HG03280 (cell line): ENCODE measurements around the gene PARP14.
"Not testable (repeated sequence)": the region's sequence is repeated elsewhere in the genome, so short reads cannot be mapped to it uniquely, and the experiment has no call there.

Experiments
- ATAC-seq: cut with Tn5 transposase; IDR thresholded peaks from one replicate; pipeline ENCODE4 v1.9.1; 2021; ENCODE audit warnings: mild to moderate bottlenecking, moderate library complexity; ENCODE audit not compliant: unreplicated experiment

Gene PARP14

DNA sequence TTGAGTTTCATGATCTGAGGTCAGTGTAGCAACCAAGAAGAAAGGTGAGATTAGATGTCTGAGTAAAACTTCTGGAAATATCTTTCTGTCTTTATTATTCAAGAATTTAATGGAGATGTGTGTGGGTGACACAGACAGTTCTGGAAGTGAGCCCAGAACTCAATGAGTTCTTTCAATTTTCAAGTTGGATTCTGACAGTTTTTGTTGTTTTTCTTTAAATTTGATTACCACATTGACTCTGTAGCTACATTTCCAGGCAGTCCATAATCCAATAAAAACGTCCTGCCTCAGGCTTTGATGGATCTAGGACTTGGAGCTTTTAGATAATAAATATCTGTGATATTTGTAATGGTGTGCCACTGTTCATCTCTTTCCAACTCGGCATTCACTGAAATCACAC, 3.9 kb upstream of the PARP14 start:
- no peak for ATAC-seq

DNA sequence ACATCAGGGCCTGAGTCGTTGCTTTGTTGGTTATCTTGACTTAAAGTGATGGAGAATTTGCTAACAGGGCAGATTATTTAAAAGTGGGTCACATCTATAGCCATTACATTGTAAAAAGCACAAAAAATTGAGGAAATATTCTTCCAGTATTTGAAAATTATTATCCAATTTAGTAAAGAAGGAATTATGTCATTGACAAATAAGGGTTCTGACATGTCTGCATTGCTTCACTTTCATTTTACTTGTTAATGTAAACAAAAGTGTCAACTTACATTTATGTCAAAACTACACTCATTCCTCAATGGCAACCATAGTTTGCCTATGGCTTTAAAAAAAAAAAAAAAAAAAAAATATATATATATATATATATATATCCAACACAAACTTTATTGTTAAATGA, 3.4 kb upstream of the PARP14 start:
- no peak for ATAC-seq

DNA sequence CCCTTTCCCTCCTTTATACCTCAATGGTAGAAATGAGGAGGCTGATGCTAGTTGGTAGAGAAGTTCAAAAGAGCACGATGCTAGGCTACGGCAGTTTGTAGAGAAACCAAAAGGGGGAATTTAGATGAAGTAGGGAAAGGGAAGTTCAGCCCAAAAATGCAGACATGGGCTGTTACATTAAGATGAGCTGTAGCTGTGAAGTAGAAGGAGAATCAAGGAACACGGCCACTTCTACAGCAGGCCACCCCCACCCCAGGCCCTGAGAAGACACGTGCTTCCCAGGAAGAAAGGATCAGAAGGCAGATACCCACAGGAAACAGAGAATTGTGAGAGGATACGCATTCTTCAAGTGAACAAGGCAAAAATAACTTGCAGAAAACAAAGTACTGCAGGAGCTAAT, 2.1 kb upstream of the PARP14 start:
- ATAC-seq: no peak

DNA sequence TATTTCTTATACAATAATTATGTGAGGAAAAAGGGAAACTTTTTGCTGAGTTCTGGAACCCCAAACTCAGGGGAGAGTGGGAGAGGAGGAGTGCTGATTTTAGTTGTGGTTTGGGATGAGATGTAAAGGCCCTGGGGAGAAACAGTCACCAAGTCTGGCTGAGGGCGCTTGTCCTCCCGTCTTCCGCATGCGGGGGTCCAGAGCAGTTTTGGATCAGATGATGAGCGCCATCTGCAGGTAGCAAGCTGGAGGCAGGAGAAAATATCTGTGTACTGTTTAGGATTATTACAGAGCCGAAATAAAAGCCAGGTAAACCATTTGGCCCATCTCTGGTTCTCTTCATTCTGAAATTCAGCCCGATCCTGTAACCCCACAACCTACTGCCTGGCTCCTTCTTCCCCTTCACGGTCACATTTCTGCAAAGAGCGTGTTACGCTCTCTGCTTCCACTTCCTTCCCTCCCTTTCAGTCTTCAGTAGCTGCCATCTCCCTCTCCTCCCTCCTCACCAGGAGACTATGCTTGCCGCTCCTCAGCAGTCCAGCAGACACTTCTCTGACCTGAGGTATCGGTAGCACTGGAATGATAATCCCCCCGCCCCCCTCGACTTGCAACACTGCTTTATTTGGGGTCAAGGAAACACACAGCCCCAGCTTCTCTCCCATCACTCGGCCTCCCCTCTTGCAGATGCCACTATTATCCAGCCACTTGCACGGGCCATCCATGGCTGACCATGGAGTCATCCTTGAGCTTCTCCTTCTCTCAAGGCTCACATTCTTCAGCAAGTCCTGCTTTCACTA, 1.4 kb upstream of the PARP14 start:
- peak; percentile 46 for ATAC-seq

DNA sequence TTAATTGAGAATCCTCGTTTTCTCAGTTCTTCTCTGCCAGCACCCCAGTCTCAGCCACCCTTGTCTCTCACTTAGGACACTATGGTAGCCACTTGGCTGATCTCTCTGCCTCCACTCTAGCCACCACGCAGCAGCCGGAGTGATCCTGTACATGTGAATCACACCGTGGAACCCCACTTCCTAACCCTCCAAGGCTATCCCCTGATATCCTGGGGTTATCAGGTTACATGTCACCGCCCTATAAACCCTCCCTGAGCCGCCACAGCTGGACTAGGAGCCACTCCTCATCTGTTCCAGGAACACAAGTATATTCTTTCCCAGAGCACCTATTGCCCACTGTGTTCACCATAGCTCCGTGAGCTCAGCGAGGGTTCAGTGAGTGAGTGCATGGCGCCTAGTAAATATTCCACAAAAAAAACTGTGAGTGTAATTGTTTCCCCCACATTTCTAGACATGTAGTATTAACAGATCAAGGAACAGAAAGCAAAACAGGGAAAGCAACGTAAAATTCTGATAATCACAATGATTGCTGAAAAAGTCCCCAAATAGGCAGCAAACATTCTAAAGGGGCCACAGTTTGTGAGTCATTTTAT, 661 bp upstream of the PARP14 start:
- no peak for ATAC-seq

DNA sequence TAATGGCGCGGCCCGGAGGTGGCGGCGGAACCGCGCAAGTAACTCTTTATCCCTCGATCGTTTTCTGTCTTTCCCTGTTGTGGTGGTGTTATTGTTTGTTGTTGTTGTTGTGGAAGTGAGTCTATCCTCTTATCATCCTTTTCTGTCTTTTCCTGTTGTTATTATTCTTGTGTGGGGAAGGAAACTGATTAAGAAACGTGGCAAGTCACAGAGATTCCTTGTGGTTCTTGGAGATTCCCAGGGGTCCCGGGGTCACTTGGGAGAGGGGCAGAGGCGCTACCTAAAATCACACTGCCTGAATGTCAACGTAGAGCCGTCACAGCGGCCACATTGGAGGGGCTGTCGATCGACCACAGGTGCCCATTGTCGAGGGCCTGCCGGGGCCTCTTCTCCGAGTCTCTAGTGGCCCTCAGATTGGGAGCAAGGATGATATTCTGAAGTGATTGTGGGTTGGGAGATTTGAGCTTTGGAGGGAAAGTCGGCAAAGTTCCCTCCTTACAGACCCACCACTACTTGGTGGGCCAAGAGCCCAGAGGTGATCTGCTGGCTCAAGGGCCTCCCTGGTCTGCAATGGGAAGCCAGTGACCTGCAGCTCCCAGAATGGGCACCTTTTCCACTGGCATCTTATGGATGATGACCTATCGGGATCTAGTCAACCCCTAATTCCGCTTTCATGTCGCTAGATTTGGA, 790 bp downstream of the PARP14 start:
- ATAC-seq: no peak

DNA sequence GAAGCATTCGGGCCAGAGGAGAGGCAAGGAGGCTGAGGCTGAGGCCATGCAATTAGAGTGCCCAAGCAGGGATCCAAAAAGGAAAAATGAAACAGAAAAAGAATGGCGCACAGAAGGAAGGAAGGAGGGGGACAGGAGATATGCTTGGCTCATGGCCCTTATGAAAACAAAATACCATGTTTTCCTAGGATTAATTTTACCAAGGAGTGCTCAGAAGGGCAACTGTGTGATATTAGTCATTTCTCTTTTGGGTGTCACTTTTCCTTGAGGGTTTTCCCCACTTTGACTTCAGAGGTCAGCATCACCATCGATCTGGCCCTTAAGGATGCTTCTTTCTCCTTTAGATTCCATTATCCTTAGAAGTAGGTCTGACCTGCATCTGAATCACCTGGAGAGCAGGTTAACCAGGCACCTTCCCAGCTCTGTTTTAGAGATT, 1.4 kb downstream of the PARP14 start:
- no peak for ATAC-seq

DNA sequence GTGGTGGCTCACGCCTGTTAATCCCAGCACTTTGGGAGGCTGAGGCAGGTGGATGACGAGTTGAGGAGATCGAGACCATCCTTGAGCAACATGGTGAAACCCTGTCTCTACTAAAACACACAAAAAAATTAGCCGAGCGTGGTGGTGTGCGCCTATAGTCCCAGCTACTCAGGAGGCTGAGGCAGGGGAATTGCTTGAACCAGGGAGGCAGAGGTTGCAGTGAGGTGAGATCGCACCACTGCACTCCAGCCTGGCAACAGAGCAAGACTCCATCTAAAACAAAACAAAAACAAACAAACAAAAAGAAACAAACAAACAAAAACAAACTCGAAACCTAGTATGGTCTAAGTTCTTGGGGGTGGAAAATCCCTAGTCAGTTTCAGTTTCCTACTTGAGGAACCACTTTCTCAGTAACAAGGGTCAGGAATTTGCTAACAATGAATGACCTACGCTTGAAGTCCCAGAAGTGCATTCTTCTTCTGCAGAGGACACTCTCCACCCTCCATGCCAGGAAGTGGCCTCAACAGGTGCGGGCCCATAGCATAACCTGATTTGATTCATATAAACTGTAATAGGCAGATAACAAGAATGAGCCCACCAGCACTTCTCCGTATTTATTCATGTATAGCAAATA, 2.3 kb downstream of the PARP14 start:
- not testable (repeated sequence) for ATAC-seq

DNA sequence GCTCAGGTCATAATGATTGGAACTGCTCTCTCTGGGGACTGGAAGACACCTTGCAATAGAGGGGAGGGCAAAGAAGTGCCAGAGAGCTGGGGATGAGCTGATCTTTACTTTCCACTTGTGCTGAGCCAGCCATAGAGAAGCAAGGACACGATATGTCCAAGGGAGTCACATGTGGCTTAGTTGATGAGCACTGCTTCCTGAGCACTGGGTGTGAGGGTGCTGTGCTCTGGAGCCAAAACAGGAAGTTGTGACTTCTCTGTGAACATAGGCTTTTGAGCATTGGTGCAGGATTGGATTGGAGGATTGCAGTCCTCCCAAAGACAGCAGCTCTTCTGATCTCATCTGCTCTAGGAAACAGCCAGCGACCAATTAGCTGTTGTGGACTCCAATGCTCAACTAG, 6.7 kb downstream of the PARP14 start:
- no peak for ATAC-seq

DNA sequence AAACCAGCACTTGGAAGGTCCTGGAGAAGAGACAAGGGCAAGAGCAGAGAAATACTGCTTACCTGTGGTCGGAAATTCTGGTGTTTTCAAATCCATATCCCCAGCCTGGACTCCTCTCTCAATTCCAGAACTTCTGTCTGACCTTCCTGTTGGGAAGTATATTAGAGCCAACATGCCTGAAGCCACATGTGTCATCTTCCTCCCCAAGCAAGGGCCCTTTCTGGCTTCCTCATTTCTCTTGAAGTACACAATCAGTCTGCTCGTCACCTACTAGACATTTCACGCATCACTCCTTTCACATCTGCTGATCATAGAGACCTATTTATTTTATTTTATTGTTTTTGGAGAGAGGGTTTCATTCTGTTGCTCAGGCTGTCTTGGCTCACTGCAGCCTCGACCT, 8.4 kb downstream of the PARP14 start:
- no peak for ATAC-seq

DNA sequence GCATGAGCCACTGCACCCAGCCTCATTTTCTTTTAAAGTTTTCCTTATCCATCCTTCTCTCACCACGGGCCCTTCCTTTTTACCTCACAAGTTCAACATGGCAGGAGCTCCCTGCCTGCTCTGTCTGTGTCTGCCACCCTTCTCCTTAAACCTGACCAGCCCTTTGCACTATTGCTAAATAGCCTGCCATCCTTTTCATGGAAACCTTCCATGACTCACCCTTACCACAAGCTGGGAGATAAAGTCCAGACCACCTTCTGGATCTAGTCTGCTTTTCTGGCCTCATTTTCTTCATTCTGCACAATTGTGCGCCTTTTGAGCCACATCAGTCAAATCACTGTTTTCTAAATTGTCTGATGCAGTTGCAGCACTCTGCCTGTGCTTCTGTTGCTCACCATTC, 8.9 kb downstream of the PARP14 start:
- no peak for ATAC-seq

DNA sequence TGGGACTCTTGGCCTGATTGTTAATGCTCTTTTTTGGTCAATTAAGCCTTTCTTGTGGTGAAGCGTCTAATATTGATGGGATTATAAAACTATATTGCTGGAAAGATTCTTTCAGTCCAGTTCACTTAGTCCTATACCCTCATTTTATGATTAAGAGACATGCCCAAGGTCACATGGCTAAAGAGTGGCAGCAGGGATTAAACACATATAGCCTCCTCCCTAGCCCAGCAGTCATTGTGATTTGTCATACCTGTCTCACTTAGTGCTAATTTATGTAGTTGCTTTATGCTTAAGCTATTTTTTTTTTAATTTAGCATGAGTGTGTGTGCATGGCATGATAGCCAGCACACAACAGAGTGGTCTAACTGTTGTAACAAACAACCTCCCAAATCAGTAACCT, 9.5 kb downstream of the PARP14 start:
- ATAC-seq: no peak

DNA sequence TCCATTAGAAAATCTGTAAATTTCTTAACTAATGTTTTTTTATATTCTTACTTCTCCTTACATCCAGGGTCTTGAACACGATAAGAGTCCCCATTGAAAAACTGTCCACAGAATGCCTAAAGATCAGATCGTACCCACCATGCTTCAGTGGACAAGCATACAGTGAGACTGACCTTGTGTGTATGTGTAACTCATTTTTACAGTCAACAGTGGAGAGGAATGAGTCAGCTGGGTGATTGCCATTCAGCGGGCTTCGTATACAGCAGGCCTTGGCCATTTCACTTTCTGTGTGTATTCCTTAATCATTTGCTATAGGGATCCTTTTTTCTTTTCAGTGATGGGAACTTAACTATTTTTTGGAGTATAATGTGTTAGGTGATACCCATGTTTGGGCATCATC, 10.6 kb downstream of the PARP14 start:
- peak; percentile 72 for ATAC-seq

DNA sequence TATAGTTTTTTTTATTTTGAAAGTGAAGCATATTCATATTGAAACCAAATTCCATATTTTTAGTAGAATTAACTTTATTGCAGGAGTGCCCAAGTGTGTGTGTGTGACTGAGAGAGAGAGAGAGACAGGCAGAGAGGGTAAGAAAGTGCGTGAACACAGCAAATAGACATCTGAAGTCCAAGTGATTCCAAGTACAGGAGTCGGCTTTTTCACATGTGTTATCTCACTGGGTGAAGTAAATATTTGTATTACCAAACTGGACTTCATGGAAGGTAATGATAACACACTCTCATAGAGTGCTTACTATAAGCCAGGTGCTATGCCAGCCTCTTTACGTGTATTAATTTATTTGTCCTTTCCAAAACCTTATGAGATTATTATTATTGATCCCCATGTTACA, 12.0 kb downstream of the PARP14 start:
- ATAC-seq: no peak

DNA sequence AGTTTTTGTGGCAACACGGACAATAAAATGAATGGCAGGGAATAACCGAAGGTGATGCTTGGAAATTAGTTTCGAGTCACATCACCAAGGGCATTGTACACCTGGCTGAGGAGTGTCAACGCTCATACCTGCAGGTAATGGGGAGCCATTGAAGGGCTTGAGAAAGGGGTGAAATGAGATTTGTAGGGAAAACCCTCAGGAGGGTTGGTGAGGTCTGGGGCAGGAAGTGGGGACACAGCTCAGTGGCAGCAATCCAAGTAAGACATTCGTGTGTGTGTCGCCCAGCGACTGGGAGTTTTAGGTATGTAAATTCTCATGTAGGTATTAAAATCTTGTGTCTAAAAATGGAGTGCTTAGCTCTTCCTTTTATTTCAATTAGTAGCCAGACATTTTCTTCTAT, 14.3 kb downstream of the PARP14 start:
- ATAC-seq: no peak

DNA sequence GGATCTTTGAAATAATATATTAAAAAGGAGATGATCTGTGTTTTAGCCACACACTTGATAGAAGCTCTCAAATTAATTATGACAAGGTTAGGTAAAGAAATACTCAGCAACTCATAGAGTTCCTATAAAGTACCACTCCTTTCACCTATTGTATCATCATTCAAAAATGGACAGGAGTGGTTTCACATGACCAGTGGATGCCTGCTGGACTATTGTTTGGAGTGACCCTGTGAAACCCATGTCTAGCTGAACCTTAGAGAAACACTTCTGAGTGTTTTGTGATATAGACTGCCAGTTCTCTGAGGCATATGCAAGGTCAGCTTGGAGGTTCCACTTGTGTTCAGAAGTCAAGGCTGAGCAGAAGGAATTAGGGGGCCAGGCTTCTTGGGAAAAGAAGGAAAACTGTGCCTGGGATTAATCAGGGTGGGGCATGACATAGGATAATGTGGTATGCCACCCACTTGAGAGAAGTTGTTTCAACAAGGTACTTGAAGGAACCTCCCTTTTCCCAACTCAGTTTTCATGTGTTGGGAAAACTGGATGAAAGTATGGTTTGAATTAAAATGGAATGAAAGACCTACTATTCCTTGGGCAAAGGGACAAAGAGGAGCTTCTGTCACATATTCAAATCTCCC, 15.4 kb downstream of the PARP14 start:
- ATAC-seq: no peak

DNA sequence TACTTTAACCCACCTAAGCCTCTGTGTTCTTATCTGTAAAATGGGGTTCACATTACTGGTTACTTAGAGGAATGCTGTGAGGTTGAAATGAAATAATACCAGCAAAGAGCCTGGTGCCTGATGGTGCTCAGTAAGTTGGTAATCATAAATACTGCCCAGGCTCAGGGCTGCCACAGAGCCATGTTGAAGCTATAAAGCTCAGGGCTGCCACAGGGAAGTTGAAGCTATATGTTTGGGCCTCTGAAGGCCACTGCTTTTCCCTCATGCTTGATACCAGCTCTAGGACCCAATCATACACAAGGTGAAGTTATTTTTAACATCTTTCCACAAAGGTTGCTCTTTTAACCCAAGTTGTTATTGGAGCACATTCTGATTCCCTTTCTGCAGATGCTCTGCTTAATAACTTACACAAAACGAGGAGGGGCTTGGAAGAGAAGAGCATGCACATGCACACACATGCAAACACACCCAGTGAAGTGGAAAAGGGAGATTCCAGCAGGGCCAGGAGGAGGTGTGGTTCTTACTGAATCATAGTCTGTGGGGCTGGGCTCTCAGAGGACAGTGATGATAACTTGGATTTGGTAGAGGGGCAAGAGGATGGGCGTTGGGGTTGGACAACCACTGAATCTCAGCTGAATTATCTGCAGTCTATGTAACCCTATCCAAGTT, 17.4 kb downstream of the PARP14 start:
- peak; percentile 62 for ATAC-seq

DNA sequence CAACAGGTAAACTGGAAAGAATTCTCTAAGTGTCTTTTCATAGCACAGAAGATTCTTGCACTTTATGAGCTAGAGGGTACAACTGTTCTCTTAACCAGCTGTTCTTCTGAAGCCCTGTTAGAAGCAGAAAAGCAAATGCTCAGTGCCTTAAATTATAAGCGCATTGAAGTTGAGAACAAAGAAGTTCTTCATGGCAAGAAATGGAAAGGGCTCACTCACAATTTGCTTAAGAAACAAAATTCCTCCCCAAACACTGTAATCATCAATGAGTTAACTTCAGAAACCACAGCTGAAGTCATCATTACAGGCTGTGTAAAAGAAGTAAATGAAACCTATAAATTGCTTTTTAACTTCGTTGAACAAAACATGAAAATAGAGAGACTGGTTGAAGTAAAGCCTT, 19.6 kb downstream of the PARP14 start:
- no peak for ATAC-seq

DNA sequence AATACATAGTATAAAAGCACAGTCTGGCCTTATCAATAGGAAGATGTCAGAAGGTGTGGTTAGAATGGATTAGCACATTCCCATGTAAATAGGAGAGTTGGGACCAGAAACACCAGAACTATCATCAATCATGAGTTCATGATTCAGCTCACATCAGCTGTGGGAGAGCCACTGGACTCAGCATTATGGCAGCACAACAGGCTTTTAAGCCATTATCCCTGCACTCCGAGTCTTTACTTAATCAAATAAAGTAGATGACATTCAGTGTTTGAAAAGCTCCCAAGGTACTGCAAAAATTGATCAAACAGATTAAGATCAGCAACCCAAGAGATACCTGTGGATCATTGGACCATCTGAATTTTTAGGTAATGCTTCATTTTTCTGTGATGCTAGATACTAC, 24.7 kb downstream of the PARP14 start:
- no peak for ATAC-seq

DNA sequence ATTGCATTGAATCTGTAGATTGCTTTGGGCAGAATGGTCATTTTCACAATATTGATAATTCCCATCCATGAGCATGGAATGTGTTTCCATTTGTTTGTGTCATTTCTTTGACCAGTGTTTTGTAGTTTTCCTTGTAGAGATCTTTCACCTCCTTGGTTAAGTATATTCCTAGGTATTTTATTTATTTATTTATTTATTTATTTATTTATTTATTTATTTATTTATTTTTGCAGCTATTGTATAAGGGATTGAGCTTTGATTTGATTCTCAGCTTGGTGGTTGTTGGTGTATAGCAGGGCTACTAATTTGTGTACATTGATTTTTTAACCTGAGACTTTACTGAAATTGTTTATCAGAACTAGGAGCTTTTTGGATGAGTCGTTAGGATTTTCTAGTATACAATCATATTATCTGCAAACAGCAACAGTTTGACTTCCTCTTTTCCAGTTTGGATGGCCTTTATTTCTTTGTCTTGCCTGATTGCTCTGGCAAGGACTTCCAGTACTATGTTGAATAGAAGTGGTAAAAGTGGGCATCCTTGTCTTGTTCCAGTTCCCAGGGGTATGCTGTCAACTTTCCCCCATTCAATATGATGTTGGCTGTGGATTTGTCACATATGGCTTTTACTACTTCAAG, 30.1 kb downstream of the PARP14 start:
- ATAC-seq: not testable (repeated sequence)
